Posterior vena cava (tissue), 2 donors: ENCODE measurements around the gene ELFN1. TPM values are rescaled to one million over a fixed set of nuclear protein-coding genes. Genes with fewer than 3 reads are reported as not detected.

Experiments
- DNase-seq: peaks from one replicate; pipeline ENCODE4 v3.0.0-alpha.2; 2020; ENCODE audit warnings: low spot score
- intact Hi-C, 2 donors: fragments of 100-400 bp; cut with DNase I; formaldehyde crosslinking; loops; one replicate each; pipeline versions ENCODE4 v1.14.1 to v1.14.2; 2022 to 2023
- total RNA-seq, 2 donors: library from RNA; stranded (reverse); fragmentation: NEBNext Ultra II Directional; extraction: Animal tissue kit (Norgen Biotek cat#: 25700); gene quantifications; one replicate each; pipeline ENCODE4 v1.2.1, GENCODE V29; 2021
- donor health status: DM: yes; HTN: yes; CAD: no.
- donor health status: DM: yes; HTN: yes; CAD: no.

ELFN1 gene
- total RNA-seq, 2 donors from 2014 or later = 1.2 to 1.8 TPM

DNA sequence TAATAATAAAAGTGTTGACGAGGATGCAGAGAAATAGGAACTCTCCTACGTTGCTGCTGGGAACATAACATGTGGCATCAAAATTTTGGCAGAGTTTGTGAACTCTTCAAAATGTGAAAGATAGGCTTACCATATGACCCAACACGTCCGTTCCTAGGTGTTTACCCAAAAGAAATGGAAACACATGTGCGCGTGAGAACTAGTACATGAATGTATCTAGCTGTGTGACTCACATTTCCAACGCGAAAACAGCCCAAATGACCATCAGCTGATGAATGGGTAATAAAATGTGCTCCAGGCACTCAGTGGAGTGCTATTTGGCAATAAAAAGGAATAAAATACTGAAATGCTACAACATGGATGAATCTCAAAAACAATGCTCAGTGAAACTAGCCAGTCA is 10.4 kb upstream of the ELFN1 start:
- intact Hi-C loops = loop anchor here in 1 of 2 donors (5.0 kb wide), 1 partner anchor 553 kb away; no protein-coding TSS in a partner anchor
- DNase-seq = no peak

GRCh38 chr7:1661461-1661860 is 8.6 kb upstream of the ELFN1 start:
- DNase-seq = peak; percentile 6
- intact Hi-C loops = loop anchor here in 1 of 2 donors (5.0 kb wide), 1 partner anchor 551 kb away; no protein-coding TSS in a partner anchor

DNA sequence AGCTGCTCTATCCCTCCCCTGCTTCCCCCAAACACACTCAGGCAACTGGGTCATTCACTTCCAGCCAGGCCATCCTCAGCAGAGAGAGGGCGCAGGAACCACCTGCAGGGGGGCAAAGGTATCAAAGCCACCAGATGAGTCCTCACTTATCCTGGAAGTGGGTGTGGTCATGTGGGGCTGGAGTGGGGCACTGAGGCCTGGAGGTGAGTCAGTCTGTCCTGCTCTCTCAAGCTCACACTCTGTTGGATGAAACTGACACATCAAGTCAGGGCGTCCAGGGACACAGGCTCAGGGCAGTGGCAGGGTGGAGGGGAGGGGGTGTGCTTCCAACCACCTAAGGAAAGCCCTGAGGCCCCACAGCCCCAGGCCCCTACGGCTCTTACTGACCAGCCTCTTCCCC is 8.0 kb upstream of the ELFN1 start:
- intact Hi-C loops = loop anchor here in 1 of 2 donors (5.0 kb wide), 1 partner anchor 550 kb away; no protein-coding TSS in a partner anchor
- DNase-seq = peak; percentile 35

DNA sequence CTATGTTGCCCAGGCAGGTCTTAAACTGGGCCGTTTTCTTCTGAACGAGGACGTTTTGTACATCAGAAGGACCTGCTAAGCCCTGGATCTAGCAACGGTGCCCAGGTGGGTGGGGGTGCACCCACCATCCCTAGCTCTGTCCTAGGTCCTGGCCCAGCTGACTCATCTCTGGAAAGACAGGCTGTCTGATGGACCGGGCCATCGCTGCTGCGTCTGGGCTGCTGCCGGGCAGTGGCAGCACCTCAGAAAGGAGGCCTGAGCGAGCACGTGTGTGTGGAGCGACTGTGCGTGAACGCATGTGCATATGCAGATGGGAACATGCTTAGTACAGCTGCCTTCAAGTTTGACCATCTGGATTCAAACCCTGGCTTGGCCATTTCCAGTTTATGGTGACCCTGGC is 7.3 kb upstream of the ELFN1 start:
- DNase-seq = peak; percentile 60
- intact Hi-C loops = loop anchor here in 1 of 2 donors (5.0 kb wide), 1 partner anchor 550 kb away; no protein-coding TSS in a partner anchor

DNA sequence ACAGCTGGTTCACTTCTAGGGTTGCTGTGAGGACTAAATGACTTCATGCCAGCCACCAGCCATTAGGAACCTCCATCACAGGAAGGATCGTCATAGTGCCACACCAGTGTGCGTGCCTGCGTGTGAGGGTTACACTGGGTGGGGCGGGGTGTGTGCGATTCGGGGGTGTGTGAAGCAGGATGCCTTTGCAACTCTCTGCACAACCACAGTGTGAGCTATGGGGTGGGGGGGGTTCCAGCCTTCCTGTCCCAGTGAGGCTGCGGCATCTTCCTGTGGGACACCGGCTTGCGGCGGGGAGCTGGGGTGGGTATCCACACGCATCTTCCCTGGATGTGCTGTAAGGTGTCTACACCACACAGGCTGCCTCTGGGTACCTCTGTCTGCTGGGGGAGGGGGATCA is 6.9 kb upstream of the ELFN1 start:
- peak; percentile 66 for DNase-seq
- intact Hi-C loops = loop anchor here in 1 of 2 donors (5.0 kb wide), 1 partner anchor 549 kb away; no protein-coding TSS in a partner anchor

GRCh38 chr7:1663857-1664651 is 6.0 kb upstream of the ELFN1 start:
- intact Hi-C loops = loop anchor here in 1 of 2 donors (5.0 kb wide), 1 partner anchor 548 kb away; no protein-coding TSS in a partner anchor

GRCh38 chr7:1664711-1665548 is 5.1 kb upstream of the ELFN1 start:
- intact Hi-C loops = loop anchor here in 1 of 2 donors (5.0 kb wide), 1 partner anchor 547 kb away; no protein-coding TSS in a partner anchor

More at GRCh38 chr7:1663857-1664651, 6.0 kb upstream of the ELFN1 start:
- peak; percentile 72 for DNase-seq

DNA sequence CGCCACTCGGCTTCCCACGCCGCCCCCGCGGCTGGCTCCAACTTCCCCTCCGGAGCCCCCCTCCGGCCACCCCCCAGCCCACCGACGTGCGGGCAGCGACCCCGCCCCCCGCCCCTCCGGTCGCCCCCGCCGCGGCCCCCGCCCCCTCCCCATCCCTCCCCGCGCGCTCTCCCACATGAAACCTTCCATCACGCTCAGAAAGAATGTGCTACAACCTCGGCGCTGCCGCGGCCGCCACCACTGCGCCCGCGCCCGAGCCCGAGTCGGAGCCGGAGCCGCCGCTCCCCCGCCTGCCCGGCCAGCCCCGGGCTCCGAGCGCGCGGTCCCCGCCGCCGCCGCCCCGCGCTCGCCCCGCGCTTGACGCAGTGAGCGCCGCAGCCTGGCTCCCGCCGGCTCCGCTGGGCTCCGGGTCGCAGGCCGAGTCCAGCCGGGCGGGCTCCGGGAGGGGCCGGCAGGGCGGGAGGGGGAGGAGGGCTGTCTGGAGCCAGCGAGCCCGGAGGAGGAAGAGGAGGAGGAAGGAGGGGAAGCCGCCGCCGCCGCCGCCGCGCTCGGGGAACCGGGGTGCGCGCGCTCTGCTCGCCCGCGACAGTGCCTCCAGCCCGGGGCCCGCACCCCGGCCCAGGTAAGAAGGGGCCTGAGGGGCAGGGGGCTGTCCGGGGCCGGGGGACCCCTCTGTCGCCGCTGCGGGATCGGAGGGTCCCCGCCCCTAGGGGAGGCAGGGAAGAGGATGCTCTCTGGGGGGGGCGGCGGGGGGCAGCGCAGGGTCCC is 4.3 kb upstream of the ELFN1 start:
- DNase-seq = peak; percentile 71
- intact Hi-C loops = no loop called here

More at GRCh38 chr7:1664711-1665548, 5.1 kb upstream of the ELFN1 start:
- DNase-seq = peak; percentile 86

GRCh38 chr7:1666317-1666822 is 3.7 kb upstream of the ELFN1 start:
- intact Hi-C loops = no loop called here
- DNase-seq = peak; percentile 81

- peak; percentile 78 for DNase-seq
- intact Hi-C loops = no loop called here
These were observed 3.1 kb upstream of the ELFN1 start for GRCh38 chr7:1666823-1667565.

DNA sequence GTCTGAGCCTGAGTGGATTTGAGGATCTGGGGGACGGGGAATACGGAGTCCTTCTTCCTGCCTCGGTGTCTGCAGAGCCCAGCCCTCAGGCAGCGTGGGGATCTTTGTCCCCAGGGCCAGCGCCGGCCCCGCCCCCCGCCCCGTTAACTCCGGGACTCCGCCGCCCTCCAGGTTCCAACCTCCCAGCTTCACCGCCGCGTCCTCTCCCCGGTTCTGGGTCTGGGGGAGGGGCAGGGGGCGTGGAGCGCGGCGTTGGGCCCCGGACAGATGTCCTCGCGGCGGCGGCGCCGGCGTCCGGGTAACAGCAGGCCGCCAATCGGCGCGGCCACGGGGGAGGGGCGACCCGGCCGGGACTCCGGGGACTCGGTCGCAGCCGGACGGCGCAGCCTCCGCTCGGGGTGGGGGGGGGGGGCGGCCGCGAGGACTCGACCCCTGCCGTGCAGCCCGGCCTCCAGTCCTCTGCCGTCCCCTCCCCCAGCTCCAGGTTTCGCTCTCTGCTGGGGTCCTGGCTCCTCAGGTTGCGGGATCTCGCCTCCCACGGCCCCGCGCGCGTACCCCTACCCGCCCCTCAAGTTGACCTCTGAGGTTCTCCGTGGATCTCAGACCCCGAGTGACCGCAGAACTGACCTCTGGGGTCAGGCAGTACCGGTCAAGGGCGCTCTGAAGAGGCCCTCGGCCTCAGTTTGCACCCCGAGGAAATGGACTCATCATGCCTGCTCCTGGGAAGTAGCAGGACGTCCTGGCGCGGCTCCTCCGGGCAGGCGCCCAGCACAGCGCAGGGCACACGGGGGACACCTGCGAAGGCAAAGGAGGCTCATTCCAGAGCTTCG is 2.3 kb upstream of the ELFN1 start:
- peak; percentile 70 for DNase-seq
- intact Hi-C loops = no loop called here

GRCh38 chr7:1668396-1669063 is 1.5 kb upstream of the ELFN1 start:
- peak; percentile 79 for DNase-seq
- intact Hi-C loops = no loop called here

DNA sequence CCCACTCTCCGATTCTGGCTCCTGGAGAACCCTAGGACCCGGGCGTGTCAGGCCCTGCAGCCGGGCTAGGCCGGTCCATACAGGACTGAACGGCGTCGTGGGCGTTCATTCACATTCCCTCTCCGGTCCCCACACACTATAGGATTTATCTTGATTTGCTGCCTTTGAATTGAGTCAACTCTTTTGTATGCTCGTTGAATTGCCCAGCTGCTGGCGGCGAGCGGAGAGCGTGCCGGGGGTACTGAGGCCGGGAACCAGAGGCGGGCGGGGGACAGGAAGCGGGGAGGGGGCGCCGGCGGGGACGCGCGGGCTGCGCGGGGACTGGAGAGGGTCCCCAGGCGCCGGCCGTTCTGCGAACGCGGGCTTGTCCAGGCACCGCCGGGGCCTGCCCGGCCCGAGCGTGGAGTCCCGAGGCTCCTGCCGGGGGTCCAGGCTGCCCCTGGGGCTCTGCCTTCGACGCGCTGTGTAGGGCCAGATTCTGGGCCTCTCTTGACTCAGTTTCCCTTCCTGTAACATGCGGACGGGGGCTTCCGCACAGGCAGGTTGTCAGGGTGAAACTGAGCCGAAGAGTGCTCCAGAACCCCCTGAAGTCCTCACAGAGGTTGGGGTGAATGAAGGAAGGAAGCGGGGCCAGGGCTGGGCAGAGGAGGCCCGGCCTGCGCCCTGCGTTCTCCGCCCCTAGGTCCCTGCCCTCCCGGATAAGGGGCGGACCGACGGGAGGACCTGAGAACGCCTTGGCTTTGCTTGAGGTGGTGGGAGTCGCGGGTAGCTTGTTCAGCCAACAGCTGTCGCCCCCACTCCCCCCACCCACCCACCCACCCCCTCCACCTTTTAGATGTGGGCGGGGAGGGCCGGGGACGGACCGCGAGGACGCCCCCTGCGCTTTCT is 769 bp upstream of the ELFN1 start:
- intact Hi-C loops = no loop called here
- peak; percentile 63 for DNase-seq

GRCh38 chr7:1670894-1671593 is 967 bp downstream of the ELFN1 start:
- intact Hi-C loops = loop anchor here in 1 of 2 donors (10.0 kb wide), 1 partner anchor 534 kb away; no protein-coding TSS in a partner anchor
- peak; percentile 68 for DNase-seq
